Adrenal gland (tissue), 12 donors: ENCODE results near the gene DRC3. TPM values are rescaled to one million over a fixed set of nuclear protein-coding genes. Genes with fewer than 3 reads are reported as not detected.

Experiments used
- DNase-seq, 7 donors: peaks; one replicate each; pipeline ENCODE4 v3.0.0-alpha.2; 2019 to 2020
- H3K27ac ChIP-seq, 5 donors: fragments of 200-600 bp; sonication (generic) in 4 of 5; 1 replicate in 3 of 5; 2 replicates in 2 of 5; pipeline versions ENCODE4 v1.5.1 to v1.8.0; 2016 to 2020; ENCODE audit warnings: mild to moderate bottlenecking in 1 of 5
- H3K27me3 ChIP-seq: fragments of 200-600 bp; 2 replicates; pipeline ENCODE4 v1.8.0; 2021
- H3K36me3 ChIP-seq, 2 donors: fragments of 200-600 bp; replicated peaks in 1 of 2; 1 replicate in 1 of 2; 2 replicates in 1 of 2; pipeline versions ENCODE4 v1.5.1 to v1.8.0; 2018 to 2022
- H3K4me1 ChIP-seq, 2 donors: fragments of 200-600 bp; replicated peaks in 1 of 2; 1 replicate in 1 of 2; 2 replicates in 1 of 2; pipeline versions ENCODE4 v1.5.1 to v1.8.0; 2018 to 2021
- H3K4me3 ChIP-seq, 4 donors: fragments of 200-600 bp; sonication (generic) in 3 of 4; one replicate each; pipeline ENCODE4 v1.5.1; 2016 to 2018
- H3K9me3 ChIP-seq, 3 donors: fragments of 200-600 bp; sonication (generic) in 1 of 3; replicated peaks in 1 of 3; 1 replicate in 2 of 3; 2 replicates in 1 of 3; pipeline versions ENCODE4 v1.5.1 to v1.8.0; 2016 to 2021
- POLR2A ChIP-seq, 2 donors: fragments of 450-650 bp; IDR thresholded peaks; one replicate each; pipeline ENCODE4 v1.6.1; 2017; ENCODE audit warnings: antibody characterized with exemption in 2 of 2, mild to moderate bottlenecking in 2 of 2, moderate library complexity in 1 of 2
- WGBS, 4 donors: extraction: QIAGEN DNeasy Blood & Tissue Kit in 2 of 4; methylation state at CpG; one replicate each; pipeline versions ENCODE4 v1.1.5 to v1.1.7; 2013 to 2017; 5-methylcytosine and 5-hydroxymethylcytosine counted together
- intact Hi-C, 2 donors: fragments of 100-400 bp; cut with DNase I; formaldehyde crosslinking; loops; one replicate each; pipeline versions ENCODE4 v1.14.1 to v1.15.0; 2022 to 2023
- polyA plus RNA-seq, 3 donors: library from polyadenylated mRNA; stranded (reverse); fragments of 200-250 nt in 2 of 3; fragments of 350-450 nt in 1 of 3; fragmentation: Illumina TruSeq in 1 of 3; extraction: RNeasy Lipid Tissue Mini Kit (QIAGEN cat#74804) in 1 of 3; gene quantifications; one replicate each; pipeline ENCODE4 v1.2.3, GENCODE V29; 2013 to 2014
- total RNA-seq, 9 donors: library from RNA; depleted of rRNA in 4 of 9; stranded (reverse); fragments of >200 nt in 4 of 9; fragments of 120-200 nt in 1 of 9; fragmentation: NEBNext Ultra II Directional in 1 of 9; extraction: Animal tissue kit (Norgen Biotek cat#: 25700) in 1 of 9; gene quantifications; one replicate each; pipeline versions ENCODE4 v1.1.0 to v1.2.4, GENCODE V29; 2013 to 2023
- TF ChIP-seq, protein P1 (sequence below), 6 experiments: fragments of 450-650 bp in 4 of 6; fragments of 200-600 bp in 2 of 6; sonication (generic) in 1 of 6; IDR thresholded peaks; 1 replicate in 5 of 6; 2 replicates in 1 of 6; pipeline versions ENCODE4 v1.5.1 to v1.8.0; 2016 to 2021; ENCODE audit warnings: antibody characterized with exemption in 6 of 6, mild to moderate bottlenecking in 2 of 6, moderate library complexity in 1 of 6
- donor health status: healthy with polysubstance abuse.
- donor health status: Bipolar disorder and iron deficiency.
- donor health status: DM: yes; HTN: yes; CAD: no.
- donor health status: DM: no; HTN: no; CAD: no.
- donor health status: DM: no; HTN: no; CAD: no.
- donor health status: DM: yes; HTN: yes; CAD: no.

DRC3 gene
- total and polyA plus RNA-seq, 12 donors = 0.17 to 21.3 (median 3.6) TPM

DNA sequence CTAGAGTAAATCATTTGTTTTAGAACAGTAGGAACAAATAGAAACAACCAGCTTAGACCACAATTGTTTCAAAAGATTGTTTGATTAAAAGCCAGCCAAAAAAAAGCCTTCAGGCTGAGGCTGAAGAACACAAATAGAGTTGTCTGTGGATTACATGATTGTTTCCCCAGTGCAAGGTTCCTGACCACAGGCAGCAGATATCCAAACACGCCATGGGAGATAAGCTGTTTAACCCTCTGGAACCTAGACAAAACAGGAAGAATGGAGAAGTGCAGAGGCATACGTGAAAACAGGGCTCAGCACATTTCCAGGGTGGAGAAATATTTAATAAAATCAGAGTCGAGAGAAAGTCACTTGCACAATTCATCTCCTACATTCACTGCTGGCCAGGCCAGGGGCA lies 45.3 kb downstream of the DRC3 start:
- intact Hi-C loops = no loop called here
- TF ChIP-seq, protein P1, sequence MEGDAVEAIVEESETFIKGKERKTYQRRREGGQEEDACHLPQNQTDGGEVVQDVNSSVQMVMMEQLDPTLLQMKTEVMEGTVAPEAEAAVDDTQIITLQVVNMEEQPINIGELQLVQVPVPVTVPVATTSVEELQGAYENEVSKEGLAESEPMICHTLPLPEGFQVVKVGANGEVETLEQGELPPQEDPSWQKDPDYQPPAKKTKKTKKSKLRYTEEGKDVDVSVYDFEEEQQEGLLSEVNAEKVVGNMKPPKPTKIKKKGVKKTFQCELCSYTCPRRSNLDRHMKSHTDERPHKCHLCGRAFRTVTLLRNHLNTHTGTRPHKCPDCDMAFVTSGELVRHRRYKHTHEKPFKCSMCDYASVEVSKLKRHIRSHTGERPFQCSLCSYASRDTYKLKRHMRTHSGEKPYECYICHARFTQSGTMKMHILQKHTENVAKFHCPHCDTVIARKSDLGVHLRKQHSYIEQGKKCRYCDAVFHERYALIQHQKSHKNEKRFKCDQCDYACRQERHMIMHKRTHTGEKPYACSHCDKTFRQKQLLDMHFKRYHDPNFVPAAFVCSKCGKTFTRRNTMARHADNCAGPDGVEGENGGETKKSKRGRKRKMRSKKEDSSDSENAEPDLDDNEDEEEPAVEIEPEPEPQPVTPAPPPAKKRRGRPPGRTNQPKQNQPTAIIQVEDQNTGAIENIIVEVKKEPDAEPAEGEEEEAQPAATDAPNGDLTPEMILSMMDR (IDR thresholded peaks at IDR 0.05) = no peak
- TF ChIP-seq POLR2A (IDR thresholded peaks at IDR 0.05) = no peak
- peak overlapping the region in 4 of 5 donors; percentile 14 to 82 (median 72) for H3K27ac ChIP-seq

DNA sequence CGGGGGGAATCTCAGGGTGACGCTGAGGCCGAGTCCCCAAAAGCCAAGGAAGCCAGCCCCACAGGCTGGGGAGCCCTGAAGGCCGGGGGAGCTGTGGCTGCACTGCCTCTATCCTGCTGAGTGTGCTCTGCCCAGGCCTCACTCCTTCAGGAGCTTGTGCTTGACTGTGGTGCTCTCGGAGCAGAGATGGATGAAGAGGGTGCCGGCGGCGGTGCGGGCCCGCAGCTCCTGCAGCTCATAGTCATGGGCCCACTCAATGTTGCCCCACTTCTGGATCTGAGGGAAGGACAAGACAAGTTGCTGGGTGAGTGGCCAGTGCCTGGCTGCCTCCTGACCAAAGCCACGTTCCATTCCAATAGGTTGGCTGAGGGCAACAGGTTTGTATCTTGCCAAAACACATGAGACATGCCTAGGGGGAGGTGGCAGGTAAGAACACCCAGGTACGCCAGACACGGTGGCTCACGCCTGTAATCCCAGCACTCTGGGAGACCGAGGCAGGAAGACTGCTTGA lies 45.8 kb downstream of the DRC3 start:
- no peak for TF ChIP-seq POLR2A (IDR thresholded peaks at IDR 0.05)
- TF ChIP-seq, protein P1 (IDR thresholded peaks at IDR 0.05) = no peak
- no peak for DNase-seq
- H3K27me3 ChIP-seq = no peaks in the 10 kb centered on the region
- peak overlapping the region in 4 of 5 donors; percentile 14 to 82 (median 72) for H3K27ac ChIP-seq
- H3K36me3 ChIP-seq = peaks cover 0 to 14% of the 10 kb centered on the region in 2 donors
- WGBS, 4 donors = 87 to 91% (median 90%) methylated on average over 14 to 15 of the region's 15 CpGs
- H3K4me1 ChIP-seq = peaks cover 16 to 18% of the 10 kb centered on the region in 2 donors
- intact Hi-C loops = no loop called here
- no peaks in the 10 kb centered on the region for H3K9me3 ChIP-seq
- no peak overlapping the region for H3K4me3 ChIP-seq

More for the DNA sequence above, 45.3 kb downstream of the DRC3 start:
- no peaks in the 10 kb centered on the region for H3K27me3 ChIP-seq
- no peaks in the 10 kb centered on the region for H3K9me3 ChIP-seq
- H3K4me1 ChIP-seq = peaks cover 16 to 18% of the 10 kb centered on the region in 2 donors
- H3K36me3 ChIP-seq = peaks cover 0 to 14% of the 10 kb centered on the region in 2 donors
- DNase-seq = peak in 1 of 7 donors; percentile 38
- no peak overlapping the region for H3K4me3 ChIP-seq
- 22 to 35% (median 32%) methylated on average over 3 of the region's 3 CpGs for WGBS, 4 donors

DNA sequence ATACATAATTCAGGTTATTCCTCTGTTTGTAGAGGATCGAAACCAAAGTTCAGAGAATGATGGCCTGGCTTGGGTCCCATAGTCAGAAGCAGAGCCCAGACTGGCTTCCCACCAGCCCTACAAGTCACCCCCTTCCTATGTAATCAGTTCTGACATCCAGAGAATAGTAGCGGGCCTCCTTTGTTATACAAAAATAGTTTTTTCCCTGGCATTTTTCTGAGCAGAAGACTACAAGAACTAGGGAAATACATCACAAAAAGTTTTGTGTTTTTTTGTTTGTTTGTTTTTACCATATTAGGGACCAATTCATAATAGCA lies 47.1 kb downstream of the DRC3 start:
- no peak for DNase-seq
- Histone ChIP-seq H3K4me3 (no peak overlapping the region), H3K27me3 (no peaks in the 10 kb centered on the region), H3K9me3 (no peaks in the 10 kb centered on the region), H3K27ac (no peak overlapping the region), H3K36me3 (peaks cover 0 to 14% of the 10 kb centered on the region in 2 donors), H3K4me1 (peaks cover 16 to 18% of the 10 kb centered on the region in 2 donors)
- TF ChIP-seq, protein P1 (IDR thresholded peaks at IDR 0.05) = no peak
- no peak for TF ChIP-seq POLR2A (IDR thresholded peaks at IDR 0.05)
- 88 to 94% (median 90%) methylated on average over 2 of the region's 2 CpGs for WGBS, 4 donors
- intact Hi-C loops = loop anchor here in 1 of 2 donors (10.0 kb wide), 2 partner anchors 135 to 215 kb away; no protein-coding TSS in a partner anchor

DNA sequence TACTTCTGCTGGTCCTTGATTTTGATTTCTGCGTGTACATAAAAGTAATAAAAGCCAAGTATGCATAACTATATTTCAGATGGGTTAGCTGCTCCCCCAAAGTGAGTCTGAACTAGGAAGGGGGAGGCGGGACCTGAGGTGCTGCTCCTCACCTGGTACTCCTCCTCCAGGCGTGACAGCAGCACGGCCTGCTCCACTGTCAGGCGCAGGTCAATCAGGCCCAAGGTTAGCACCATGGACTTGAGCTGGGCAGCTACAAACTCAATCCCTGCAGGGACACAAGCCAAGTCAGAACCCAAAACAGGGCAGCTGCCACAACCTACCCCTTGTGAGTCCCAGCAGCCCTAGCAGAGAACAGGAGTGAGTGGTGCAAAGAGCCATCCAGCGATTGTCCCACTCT lies 48.3 kb downstream of the DRC3 start:
- no peak overlapping the region for H3K27ac ChIP-seq
- H3K4me1 ChIP-seq = peaks cover 16 to 18% of the 10 kb centered on the region in 2 donors
- H3K27me3 ChIP-seq = no peaks in the 10 kb centered on the region
- TF ChIP-seq POLR2A (IDR thresholded peaks at IDR 0.05) = no peak
- TF ChIP-seq, protein P1 (IDR thresholded peaks at IDR 0.05) = no peak
- H3K4me3 ChIP-seq = no peak overlapping the region
- H3K36me3 ChIP-seq = peaks cover 0 to 16% of the 10 kb centered on the region in 2 donors
- no peak for DNase-seq
- WGBS, 4 donors = 98 to 100% (median 100%) methylated on average over 6 of the region's 6 CpGs
- intact Hi-C loops = loop anchor here in 1 of 2 donors (10.0 kb wide), 2 partner anchors 136 to 216 kb away; no protein-coding TSS in a partner anchor
- no peaks in the 10 kb centered on the region for H3K9me3 ChIP-seq
